ENCODE results near the gene COBL.
A peak's percentile ranks its signal among the peaks of the same experiment; 100 is the strongest.

COBL gene

GRCh38 chr7:51301806-51302205 is 14.8 kb downstream of the COBL start:
- no peak for DNase-seq

DNA sequence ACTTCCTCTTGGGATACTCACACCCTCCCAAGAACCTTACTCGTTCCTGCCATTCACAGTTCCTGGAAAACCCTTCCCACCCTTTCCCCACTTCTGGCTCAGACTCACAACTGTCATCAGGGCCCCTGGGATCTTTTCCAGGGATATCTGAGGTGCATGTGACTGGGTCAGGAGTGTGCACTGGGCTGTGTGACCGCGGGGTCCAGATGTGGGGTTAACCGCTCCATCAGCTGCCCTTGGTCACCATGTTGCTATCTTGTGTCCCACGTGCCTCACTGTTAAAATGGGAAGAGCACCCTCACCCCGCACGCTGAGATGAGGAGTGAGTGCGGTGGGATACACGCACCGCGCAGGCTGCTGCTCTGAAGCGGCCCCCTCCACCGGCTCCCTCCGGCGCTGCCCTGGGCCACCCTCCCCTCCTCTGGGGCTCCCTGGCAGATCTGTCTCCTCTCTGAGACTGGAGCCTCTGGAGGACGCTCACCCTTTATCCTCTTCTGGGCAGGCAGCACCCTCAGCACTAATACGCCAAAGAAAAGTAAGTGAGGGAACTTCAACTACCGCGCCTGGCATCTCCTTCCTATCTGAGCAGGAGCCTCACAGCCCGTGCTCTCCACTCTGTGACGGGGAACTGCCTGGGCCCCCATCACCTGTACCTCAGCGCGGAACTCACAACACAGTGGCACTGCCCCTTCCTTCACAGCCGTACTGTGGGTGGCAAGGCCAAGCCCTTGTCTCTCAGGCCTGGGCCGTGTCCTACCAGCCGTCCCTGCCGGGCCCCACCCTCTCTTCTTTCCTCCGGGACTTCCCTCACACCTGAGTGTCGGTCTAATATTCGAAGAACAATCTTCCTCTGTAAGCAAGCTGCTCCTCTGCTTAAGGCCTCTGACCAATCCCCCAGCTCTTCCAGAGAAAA is 15.6 kb downstream of the COBL start:
- no peak for DNase-seq

DNA sequence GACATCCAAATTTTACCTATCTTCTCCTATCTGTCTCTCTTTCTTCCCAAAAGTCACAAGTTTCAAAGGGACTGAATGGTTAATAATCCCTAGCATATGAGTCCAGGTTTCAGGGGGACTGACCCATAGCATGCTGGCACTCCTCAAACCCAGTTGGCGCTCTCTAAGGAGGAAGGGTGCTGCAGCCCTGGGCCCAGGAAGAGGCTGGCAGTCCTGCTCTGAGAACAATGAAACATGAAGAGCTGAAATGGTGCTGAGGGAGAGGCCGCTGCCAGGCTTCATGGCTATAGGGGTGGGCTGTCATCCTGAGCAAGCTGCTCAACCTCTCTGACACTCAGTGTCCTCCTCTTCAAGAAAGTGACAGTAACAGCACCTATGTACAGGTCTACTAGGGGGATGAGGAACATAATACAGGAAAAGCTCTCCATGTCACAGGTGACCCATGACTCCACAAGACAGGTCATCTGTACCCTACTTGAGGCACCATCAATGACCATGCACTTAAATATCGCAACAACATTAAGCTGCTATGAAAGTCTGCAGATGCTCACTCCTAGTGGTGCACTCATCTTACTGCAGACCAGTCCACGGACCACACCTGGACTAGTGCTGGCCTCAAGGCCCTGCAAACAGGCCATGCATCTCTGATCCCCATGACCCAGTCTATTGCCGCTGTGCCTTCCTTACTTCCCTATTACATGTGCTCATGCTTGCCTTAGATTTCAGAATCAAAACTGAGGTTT is 17.0 kb downstream of the COBL start:
- DNase-seq: no peak

DNA sequence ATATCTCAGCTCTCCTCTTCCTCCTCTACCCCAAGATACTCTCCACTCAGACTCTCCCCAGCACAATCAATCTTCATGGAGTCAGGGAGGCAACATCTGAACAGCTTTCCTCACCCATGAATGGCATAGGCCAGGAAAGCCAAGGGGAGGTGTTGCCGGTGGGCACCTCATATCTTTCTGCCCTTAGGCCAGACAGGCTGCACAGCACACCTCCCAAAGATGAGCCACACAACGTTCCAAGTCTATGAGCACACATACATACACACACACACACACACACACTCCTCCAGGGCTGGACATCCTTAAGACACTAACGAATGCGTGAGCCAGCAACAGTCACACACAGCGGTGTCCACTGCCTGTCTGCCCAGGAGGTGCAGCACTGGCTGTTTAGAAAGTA is 17.7 kb downstream of the COBL start:
- no peak for DNase-seq

DNA sequence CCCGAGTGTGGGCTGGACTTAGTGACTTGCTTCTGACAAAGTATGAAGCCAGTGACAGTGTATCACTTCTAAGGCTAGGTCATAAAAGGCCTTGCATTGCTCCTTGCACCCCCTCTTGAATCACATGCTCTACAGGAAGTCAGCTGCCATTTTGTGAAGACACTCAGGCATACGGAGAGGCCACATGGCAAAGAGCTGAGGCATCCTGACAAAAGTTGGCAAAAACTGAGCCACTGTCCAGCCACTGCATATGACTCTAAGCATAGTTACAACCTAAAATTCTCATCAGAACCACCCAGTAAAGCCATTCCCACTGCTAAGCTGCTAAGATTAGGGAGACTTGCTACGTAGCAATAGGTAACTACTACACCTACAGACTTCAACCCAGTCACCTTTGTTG is 18.6 kb downstream of the COBL start:
- no peak for DNase-seq

- no peak for DNase-seq
Measured at GRCh38 chr7:51295440-51296245, 21.0 kb downstream of the COBL start.

DNA sequence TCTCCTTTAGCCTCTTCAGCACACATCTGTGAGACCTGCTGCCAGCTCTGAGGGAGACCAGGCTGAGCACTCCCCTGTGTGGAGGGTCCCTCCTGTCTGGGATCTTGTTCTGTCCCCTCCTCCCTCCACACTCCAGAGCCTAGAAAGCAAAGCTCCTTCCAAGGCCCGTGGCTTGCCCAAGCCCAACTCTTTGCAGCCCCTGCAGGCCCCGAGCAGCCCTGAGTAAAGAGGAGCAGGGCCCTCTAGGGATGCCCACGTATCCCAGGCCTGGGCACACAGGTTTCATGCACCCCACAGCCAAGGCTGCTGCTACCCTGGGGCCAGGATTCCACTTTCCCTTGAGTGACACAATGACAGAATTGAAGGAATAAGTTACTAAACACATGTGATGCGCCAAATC is 24.0 kb downstream of the COBL start:
- DNase-seq: peak; percentile 22

DNA sequence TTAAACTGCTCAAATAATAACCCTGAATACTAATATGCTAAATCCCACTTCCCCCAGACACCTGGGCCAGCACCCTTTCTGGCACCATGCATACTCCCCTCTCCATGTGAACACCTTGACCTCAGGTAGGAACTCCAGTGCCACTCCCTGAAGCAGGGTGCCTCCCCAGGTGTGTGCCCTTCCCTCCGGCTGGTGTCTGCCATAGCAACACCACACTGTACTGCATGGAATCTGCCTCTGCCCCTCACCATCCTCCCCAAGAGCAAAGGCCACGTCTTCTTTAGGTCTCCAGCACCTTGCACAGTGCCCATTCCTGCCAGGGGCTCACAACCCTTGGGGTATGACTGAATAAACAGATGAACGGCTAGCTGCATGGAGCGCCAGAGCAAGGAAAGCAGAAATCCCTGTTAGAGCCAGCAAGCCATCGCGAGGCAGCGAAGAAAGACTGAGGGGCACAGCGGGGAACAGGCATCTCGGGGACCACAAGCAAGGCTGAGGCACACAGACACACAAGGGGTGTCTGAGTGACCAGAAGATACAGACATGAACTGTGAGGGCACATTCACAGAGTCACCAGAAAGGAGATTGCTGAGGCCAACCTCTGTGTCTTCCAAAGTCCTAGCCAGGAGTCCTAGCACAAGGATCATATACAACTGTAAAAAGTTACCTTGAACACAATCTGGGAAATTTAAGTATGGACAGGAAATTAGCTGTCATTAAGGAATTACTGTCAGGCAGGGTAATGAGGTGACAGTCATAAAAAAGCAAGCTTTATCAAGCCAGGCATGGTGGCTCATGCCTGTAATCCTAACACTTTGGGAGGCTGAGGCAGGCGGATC is 25.7 kb downstream of the COBL start:
- no peak for DNase-seq

GRCh38 chr7:51290304-51290637 is 26.3 kb downstream of the COBL start:
- DNase-seq: no peak

GRCh38 chr7:51289623-51290303 is 26.8 kb downstream of the COBL start:
- no peak for DNase-seq

GRCh38 chr7:51288896-51289622 is 27.6 kb downstream of the COBL start:
- DNase-seq: peak; percentile 22

DNA sequence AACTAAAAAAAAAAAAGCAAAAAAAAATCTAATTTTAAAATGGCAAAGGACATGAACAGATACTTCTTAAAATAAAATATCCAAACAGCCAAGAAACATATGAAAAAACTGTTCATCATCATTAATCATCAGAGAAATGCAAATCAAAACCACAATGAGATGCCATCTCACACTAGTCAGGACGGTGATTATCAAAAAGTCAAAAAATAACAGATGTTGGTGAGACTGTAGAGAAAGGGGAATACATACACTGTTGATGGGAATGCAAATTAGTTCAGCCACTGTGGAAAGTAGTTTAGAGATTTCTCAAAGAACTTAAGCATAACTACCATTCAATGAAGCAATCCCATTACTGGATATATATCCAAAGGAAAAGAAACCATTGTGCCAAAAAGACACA is 30.2 kb downstream of the COBL start:
- DNase-seq: no peak

- DNase-seq: no peak
Measured at GRCh38 chr7:51280156-51280555, 36.5 kb downstream of the COBL start.

- no peak for DNase-seq
Measured at GRCh38 chr7:51279391-51280023, 37.1 kb downstream of the COBL start.

DNA sequence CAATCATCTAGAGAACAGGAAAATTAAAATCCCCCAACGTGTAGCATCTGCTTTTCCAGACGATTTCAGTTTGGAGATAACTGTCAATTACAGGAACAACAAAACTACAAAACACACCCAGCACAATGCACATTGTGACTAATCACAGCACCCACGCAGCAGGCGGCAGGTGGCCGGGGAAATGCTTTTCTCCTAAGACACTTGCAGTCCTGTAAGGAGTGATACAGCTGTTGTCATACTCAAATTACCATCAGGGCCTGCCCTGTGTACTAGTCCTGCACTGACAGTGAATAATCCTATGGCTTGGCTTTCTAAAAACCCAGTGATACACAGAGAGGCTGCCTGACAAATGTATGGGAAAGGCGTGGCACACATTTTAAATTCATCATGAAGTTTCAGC is 37.8 kb downstream of the COBL start:
- peak; percentile 82 for DNase-seq

DNA sequence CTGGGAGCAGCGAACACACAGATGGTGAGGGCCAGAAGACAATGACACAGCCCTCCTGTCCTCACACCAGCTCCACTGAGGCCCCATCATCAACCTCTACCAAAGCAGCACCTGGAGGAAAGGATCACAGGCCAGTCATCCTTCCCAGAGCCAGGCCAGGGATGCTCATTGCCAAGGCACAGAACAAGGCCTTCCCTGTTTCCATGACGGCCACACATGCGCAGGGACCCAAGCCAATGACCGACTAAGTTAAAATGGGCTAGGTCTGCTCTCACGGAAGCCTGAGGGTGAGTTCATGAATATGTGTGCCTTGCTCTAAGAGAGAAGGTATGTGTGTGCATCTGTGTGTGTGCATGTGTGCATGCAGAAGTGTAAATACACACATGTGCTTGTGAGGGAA is 39.6 kb downstream of the COBL start:
- no peak for DNase-seq

GRCh38 chr7:51276091-51276605 is 40.5 kb downstream of the COBL start:
- DNase-seq: no peak

GRCh38 chr7:51275532-51275931 is 41.1 kb downstream of the COBL start:
- DNase-seq: no peak

GRCh38 chr7:51274955-51275354 is 41.7 kb downstream of the COBL start:
- DNase-seq: no peak

DNA sequence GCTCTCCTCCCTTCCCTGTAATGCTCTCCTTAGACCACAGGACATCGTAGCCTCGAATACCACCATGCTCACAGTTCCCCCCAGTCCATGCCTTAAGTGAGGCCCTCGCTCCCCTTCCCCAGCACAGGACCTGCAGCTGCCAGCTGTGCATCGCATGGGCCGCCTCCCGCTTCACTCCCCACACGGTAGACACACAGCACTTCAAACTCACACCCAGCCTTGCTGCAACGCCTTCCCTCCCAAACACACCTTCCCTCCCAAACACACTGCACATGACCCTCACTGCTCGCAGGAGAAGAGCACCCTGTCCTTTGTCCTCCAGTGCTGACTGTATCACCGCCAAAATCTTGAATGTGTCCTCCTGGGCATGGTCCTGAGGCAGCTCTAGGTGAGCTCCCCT is 42.6 kb downstream of the COBL start:
- DNase-seq: no peak

DNA sequence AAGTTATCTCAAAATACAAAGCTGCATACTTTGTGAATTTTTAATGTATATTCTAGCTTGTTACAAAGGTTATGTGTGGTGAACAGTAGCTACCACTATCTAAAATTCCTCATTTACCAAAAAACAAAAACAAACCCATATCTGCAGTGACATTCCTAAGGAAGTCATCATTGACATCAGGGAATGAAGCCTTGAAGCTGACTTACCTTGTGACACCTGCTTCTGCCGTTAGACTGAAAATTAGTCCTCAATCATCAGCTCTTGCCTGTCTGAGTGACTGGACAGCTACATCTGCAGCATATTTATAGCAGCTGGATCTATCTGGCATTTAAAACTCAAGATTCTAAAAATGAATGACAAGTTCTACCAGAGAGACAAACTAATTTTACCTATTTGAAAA is 43.2 kb downstream of the COBL start:
- no peak for DNase-seq

All from NCI-H524 treated with DMSO at 0.1 percent for 48 hours (cell line).